Pulmonary artery endothelial cell (primary cell): ENCODE measurements around the gene ACMSD. TPM values are rescaled to one million over a fixed set of nuclear protein-coding genes. Genes with fewer than 3 reads are reported as not detected.
"Not testable (repeated sequence)": the region's sequence is repeated elsewhere in the genome, so short reads cannot be mapped to it uniquely, and the experiment has no call there.

Experiments
- DNase-seq: peaks from one replicate; pipeline ENCODE4 v3.0.0-alpha.2; 2011; ENCODE audit warnings: low read depth, low spot score
- total RNA-seq: library from RNA; depleted of rRNA; stranded (reverse); fragments of >200 nt; gene quantifications from 2 replicates; pipeline ENCODE4 v1.2.3, GENCODE V29; 2014

Gene ACMSD
- total RNA-seq, 1 donor from 2014 or later: not detected

DNA sequence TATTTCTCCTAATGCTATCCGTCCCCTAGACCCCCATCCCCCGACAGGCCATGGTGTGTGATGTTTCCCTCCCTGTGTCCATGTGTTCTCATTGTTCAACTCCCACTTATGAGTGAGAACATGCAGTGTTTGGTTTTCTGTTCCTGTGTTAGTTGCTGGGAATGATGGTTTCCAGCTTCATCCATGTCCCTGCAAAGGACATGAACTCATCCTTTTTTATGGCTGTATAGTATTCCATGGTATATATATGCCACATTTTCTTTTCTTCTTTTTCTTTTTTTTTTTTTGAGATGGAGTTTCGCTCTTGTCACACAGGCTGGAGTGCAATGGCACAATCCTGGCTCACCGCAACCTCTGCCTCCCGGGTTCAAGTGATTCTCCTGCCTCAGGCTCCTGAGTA is 9.2 kb downstream of the ACMSD start:
- DNase-seq: not testable (repeated sequence)

DNA sequence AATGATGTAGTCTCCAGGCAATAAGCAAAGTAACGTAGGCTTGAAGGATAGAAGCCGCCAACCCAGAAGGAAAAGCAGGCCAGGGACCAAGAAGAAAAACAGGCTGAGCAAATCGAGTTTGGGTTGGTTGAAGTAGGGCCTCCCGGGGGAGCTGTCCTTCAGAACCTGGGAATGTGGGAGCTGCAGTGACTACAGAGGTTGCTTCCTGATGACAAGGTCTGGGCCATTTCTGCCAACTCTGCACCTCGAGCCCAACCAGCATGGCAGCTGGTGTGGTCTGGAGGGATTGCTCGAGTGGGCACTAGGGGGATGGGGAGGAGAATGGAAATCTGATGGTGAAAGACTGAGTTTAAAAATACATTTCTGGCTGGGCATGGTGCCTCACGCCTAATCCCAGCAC is 14.1 kb downstream of the ACMSD start:
- DNase-seq: no peak

DNA sequence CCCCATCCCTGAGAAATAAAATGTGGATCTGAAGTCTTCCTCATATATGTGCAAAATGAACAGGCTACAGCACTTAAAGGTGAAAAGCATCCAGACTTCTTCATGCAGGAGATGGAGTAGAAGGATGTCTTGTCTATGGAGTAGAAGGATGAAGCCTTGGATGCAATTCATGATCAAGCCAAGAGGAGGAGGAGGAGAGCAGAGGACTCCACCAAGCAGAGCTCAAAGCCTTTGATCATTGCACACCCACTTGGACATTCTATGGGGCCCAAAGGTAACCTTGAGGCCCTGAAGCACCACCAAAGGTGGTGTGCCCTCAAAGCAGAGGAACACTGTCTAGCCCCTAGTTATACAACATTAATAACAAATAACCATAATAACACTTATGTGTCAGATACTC is 17.3 kb downstream of the ACMSD start:
- DNase-seq: no peak

DNA sequence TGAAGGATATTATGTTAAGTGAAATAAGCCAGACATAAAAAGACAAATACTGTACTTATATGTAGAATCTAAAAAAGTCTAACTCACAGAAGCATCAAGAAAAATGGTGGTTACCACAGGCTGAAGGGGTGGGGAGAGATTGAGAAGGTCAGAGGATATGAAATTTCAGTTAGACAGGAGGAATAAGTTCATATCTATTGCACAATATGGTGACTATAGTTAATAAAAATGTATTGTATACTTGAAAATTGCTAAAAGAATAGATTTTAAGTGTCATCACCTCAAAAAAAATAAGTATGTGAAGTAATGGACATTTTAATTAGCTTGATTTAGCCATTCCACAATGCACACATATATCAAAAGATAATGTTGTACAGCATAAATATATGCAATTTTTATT is 19.8 kb downstream of the ACMSD start:
- no peak for DNase-seq

DNA sequence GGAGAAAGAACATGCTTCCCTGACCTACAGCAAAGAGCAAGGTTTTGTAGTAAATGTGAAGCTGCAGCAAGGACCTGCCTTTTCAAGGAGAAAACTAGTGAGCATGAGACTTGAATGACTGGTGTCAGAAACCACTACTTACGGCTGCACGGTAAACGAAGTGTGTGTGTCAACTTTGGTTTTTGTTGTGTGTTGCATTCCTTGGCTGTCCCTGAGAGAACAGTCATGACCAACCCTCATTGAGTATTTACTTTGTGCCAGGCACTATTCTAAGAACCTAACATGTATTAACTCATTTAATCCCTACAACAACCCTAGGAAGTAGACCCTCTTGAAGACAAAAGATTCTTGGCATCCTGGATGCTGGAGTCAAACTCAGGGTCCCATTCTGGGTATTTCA is 22.8 kb downstream of the ACMSD start:
- no peak for DNase-seq

GRCh38 chr2:134862069-134862468 is 23.7 kb downstream of the ACMSD start:
- DNase-seq: no peak

DNA sequence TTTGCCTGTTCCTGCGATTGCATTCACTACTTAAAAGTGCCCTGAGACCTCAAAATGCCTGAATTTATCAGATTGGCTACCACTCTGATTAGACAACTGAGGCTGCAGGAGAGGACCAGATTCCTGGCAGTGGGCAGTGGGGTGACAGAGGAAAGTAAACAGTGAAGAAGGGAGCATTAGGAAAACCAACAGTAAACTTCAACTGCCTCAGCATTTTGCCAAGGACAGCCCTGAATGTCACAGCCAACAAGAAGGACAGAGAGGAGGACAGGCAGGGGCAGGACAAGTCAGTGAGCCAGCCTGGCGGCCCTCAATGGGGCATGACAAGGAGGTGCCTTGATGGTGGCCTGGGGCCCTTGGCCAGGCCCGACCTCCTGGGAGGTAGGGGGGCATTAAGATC is 24.3 kb downstream of the ACMSD start:
- DNase-seq: no peak

DNA sequence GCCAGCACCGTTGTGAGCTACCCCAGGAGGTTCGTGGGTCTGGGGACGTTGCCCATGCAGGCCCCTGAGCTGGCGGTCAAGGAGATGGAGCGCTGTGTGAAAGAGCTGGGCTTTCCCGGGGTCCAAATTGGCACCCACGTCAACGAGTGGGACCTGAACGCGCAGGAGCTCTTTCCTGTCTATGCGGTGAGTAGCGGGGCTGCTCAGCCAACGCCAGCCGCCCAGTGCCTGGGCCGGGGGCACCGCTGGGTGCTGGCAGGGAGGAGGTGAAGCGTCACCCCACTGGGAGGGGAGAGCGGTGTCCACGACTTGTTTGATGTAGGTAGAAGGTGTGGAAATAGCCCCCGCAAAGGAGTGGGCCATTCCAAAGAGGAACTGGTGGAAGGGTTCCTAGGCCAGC is 25.0 kb downstream of the ACMSD start:
- no peak for DNase-seq

DNA sequence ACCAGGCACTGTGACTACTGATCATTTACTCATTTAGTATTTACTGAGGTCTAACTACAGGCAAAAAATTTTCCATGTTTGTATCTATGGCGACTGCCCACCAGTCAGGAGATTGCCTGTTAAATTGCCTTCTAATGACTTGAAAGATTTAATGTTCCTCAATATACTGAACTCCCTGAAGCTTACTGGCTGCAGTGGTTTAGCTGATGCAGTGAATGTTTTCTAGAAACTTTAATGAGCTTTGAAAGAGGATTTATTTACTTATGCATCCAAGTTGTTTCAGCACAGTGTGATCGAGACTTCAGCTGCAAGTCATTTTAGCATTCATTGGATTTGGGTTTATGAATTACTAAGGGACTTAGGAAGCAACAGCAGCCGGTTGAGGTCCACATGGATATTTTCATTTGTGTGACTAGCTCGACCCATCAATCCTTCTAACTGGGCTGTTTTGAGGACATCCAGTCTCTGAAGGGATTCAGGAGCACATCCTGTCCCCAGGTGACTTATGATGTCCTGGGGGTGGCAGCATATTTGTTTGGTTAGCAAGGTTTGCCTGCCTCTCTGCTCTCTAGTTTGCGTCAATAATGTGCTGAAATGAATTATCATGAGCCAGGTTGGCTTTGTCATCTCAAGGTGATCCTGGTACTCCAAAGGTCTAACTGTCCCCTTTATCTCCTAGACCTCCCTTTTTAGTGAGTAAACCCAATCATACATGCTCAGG is 26.8 kb downstream of the ACMSD start:
- no peak for DNase-seq

DNA sequence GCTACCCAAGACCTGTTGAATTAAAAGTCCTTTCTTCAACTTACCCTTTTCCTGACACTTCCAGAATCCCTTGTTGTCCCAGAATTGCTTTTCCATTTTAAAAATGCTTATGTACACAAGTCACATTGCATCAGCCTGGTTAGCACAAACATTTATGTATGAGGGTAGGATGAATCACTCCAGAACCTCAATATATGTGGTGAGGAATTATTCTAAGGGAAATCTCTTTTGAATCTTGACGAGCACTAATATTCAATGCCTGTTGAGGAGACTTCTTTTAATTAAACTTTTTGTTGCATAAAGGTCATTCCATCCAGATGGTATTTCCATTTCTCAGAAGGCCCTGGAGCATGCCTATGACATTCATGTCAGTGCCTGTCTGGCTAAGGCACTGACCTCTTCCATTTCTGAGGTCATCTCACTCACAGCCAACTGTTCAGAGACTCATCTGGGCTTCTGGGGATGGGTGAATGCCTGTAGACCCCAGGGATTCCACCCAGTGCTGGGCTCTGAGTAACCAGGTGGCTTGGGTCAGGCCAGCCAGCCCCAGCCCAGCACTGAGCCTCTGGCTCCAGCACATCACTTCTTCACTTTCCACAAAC is 28.2 kb downstream of the ACMSD start:
- no peak for DNase-seq

DNA sequence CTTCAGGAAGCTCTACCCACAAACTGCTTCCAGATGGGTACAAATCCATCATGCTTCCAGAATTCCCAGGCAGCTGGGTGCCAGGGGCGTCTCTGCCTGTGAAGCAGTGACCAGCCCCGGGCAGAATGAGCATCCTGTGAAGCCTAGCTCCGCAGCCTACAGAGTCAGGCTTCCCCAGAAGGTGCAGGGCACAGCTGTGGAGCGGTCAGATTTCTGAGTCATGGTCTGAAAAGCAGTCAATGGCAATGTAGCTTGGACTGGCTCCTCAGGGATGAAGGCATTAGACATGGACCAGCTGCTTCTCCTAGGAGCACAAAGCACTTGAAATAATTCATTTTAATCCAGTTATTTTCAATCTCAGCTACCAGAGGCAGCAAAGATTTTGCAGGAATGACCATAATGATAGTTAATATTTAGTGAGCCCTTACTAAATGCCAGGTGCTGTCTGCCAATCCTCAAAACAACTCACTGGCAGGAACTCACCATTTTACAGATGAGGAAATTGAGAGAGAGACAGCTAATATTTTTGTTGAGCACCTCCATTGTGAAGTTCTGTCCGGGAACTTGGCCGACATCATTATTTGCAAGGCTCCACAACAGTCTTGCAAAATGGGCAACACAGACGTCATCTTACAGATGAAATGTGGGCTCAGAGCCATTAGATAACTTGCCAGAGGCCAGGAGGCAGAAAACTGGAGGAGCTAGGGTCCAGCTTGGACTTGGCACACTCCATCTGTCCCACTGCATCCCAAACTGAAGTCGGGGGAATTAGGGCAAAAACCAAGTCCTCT is 31.7 kb downstream of the ACMSD start:
- DNase-seq: no peak

DNA sequence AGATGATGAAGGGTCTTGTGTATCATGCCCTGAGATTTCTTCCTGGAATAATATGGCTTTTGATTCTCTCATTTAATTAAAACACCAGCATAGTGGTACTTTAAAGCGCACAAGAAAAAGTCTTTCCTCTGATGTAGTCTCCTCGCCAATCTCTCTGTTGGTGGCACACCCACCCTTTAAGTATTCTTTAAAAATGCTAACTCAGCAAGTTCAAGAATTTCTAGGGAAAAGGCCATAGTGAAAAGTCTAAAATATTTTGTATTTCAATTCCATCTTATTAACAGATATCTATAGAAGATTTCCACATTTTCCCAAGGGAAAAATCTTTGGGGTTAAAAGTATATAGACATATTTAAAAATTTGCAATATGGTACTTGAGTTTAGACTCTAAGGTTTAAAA is 34.7 kb downstream of the ACMSD start:
- no peak for DNase-seq

GRCh38 chr2:134875309-134875708 is 36.9 kb downstream of the ACMSD start:
- no peak for DNase-seq

DNA sequence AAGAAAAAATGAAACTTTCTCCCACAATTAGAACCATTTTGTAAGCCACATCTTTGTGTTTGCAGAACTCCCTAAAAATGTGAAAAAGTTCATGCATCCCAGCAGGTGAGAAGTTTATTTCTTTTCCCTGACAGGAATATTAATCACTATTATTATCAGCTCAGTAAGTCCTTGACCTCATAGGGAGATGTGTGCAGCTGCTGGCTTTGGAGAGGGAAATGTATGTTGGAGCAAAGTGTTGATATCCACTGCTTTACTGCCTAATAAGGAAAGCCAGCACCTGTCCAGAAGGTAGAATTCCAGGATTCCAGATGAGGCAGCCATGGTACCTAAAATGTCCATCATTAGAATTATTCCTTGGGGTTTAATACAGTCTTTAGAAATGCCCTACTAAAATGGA is 44.4 kb downstream of the ACMSD start:
- no peak for DNase-seq

GRCh38 chr2:134883552-134884293 is 45.3 kb downstream of the ACMSD start:
- no peak for DNase-seq

- DNase-seq: no peak
Measured at GRCh38 chr2:134884435-134884834, 46.0 kb downstream of the ACMSD start.

- no peak for DNase-seq
Measured at GRCh38 chr2:134892282-134893035, 54.0 kb downstream of the ACMSD start.

GRCh38 chr2:134897932-134898331 is 59.5 kb downstream of the ACMSD start:
- DNase-seq: no peak

- DNase-seq: no peak
Measured at GRCh38 chr2:134899204-134899603, 60.8 kb downstream of the ACMSD start.

DNA sequence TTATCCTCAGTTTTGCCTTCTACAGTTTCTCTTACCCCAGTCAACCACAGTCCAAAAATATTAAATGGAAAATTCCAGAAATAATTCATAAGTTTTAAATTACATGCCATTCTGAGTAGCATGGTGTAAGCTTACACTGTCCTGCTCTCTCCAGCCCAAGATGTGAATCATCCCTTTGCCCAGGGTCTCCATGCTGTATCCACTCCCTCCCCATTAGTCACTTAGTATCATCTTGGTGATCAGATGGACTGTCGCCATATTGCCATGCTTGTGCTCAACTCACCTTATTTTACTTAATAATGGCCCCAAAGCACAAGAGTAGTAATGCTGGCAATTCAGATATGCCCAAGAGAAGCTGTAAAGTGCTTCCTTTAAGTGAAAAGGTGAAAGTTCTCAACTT is 61.7 kb downstream of the ACMSD start:
- no peak for DNase-seq

GRCh38 chr2:134903701-134904100 is 65.3 kb downstream of the ACMSD start:
- DNase-seq: not testable (repeated sequence)
